Glomerular endothelial cell (primary cell): ENCODE results near the gene FFAR2. TPM values are rescaled to one million over a fixed set of nuclear protein-coding genes. Genes with fewer than 3 reads are reported as not detected.
"Not testable (repeated sequence)": the region's sequence is repeated elsewhere in the genome, so short reads cannot be mapped to it uniquely, and the experiment has no call there.

ENCODE experiments used
- DNase-seq: peaks from one replicate; pipeline ENCODE4 v3.0.0-alpha.2; 2011; ENCODE audit warnings: low read depth, low spot score; ENCODE audit errors: extremely low read depth
- total RNA-seq: library from RNA; depleted of rRNA; stranded (reverse); fragments of >200 nt; gene quantifications from 2 replicates; pipeline ENCODE4 v1.2.3, GENCODE V29; 2015

Gene FFAR2
- total RNA-seq, 1 donor from 2014 or later: not detected

GRCh38 chr19:35423406-35423805 is 24.7 kb upstream of the FFAR2 start:
- DNase-seq: not testable (repeated sequence)

GRCh38 chr19:35425682-35426081 is 22.4 kb upstream of the FFAR2 start:
- no peak for DNase-seq

- no peak for DNase-seq
Observed at GRCh38 chr19:35427187-35427586, 20.9 kb upstream of the FFAR2 start.

GRCh38 chr19:35429698-35430408 is 18.2 kb upstream of the FFAR2 start:
- no peak for DNase-seq

- DNase-seq: no peak
Observed at GRCh38 chr19:35430409-35431144, 17.5 kb upstream of the FFAR2 start.

- no peak for DNase-seq
Observed at GRCh38 chr19:35431145-35431807, 16.8 kb upstream of the FFAR2 start.

GRCh38 chr19:35432911-35433310 is 15.1 kb upstream of the FFAR2 start:
- no peak for DNase-seq

GRCh38 chr19:35433448-35433847 is 14.6 kb upstream of the FFAR2 start:
- DNase-seq: no peak

GRCh38 chr19:35435896-35436295 is 12.2 kb upstream of the FFAR2 start:
- DNase-seq: no peak

GRCh38 chr19:35436477-35437405 is 11.3 kb upstream of the FFAR2 start:
- DNase-seq: no peak

GRCh38 chr19:35437406-35437951 is 10.6 kb upstream of the FFAR2 start:
- no peak for DNase-seq

- no peak for DNase-seq
Observed at GRCh38 chr19:35438096-35438495, 10.0 kb upstream of the FFAR2 start.

- DNase-seq: no peak
Observed at GRCh38 chr19:35438527-35438926, 9.5 kb upstream of the FFAR2 start.

GRCh38 chr19:35439921-35440320 is 8.1 kb upstream of the FFAR2 start:
- DNase-seq: no peak

- no peak for DNase-seq
Observed at GRCh38 chr19:35442091-35442490, 6.0 kb upstream of the FFAR2 start.

GRCh38 chr19:35444735-35445134 is 3.3 kb upstream of the FFAR2 start:
- no peak for DNase-seq

- no peak for DNase-seq
Observed at GRCh38 chr19:35445826-35446593, 2.0 kb upstream of the FFAR2 start.

- no peak for DNase-seq
Observed at GRCh38 chr19:35449359-35450043, 1.4 kb downstream of the FFAR2 start.
